Measurements from ENCODE around the gene NFAT5. TPM values are rescaled to one million over a fixed set of nuclear protein-coding genes. Genes with fewer than 3 reads are reported as not detected.

NFAT5 gene
- total RNA-seq: 8.6 and 24.1 TPM in 2 replicates

DNA sequence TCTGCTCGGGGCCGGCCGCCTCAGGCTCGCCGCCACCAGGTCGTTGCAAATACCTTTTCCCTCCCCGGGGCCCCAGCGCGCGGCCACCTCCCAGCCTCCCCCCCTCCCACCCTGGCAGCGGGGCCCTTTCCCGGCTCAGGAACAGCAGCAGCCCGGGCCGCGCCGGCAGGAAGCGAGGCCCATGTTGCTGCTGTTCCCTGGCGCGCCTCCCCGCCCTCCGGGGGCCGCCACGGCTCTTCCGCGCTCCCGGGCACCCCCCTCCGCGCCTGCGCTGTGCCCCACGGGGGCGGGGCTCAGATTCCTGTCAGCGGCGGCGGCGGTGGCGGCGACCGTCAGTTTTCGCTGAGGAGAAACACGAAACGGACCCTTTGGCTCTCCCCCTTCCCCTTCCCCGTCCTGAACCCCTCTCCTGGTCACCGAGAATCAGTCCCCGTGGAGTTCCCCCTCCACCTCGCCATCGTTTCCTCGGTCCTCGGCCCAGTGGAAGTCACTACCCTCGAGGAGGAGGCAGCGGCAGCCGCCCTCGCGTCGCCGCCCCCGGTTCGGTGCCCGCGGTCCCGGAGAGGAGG, at the start of gene NFAT5:
Gene NFAT5, plus strand, starts transcription at position 296 of the 569 bp plus-strand sequence. CDS start 336 bp downstream, outside the sequence.

DNA sequence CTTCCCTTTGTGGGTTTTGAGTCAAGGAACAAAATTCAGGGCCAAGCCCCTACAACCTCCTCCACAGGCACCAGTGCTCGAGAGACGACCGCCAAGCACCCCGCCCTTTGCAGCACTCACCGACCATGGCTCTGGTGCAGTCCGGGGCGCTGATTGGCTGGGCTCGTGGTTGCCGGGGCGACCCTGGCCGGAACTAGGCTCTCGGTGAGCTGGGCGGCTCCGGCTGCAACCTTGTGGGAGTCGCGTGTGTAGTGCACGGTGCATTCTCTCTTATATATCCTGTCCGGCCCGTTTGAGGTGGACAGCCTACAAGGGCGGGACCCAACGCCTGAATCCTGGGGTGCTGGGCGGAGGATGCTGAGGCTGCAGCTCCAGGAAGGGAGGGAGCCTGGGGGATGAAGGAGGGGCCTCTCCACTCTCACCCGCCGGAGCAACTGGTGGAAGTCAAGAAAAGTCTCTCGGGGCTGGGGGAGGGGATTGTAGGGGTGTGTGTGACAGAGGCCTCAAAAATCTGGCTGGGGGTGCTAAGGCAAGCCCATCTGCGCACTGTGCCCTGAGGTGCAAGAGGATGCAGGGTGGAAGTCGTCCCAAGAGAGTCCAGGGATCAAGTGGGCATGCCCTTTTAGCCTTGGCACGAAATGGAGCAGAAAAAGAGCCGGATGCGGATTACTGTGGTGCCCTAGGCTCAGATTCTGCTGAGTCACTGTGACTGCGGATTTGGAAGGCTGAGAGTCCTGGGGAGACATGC, 160.7 kb downstream of the NFAT5 start, which contains the start of gene NQO1:
Gene NQO1, minus strand, starts transcription at position 248 of the 748 bp plus-strand sequence. Its CDS starts 121 bp downstream, at position 127.

Other genes starting within 250 kb of the NFAT5 start
- gene PDF, start 235.4 kb upstream of the NFAT5 start, total RNA-seq: 23.3 and 30.1 TPM in 2 replicates
- 47.6 and 63.3 TPM in 2 replicates for gene COG8, start 226.4 kb upstream of the NFAT5 start, total RNA-seq
- gene NIP7, start 226.2 kb upstream of the NFAT5 start, total RNA-seq: 16.0 and 28.0 TPM in 2 replicates
- not detected in 2 replicates for gene TMED6, start 214.2 kb upstream of the NFAT5 start, total RNA-seq
- gene TERF2, start 180.0 kb upstream of the NFAT5 start, total RNA-seq: 7.8 and 12.5 TPM in 2 replicates
- gene CYB5B, start 141.3 kb upstream of the NFAT5 start, total RNA-seq: 37.6 and 79.5 TPM in 2 replicates
- 44.2 and 63.7 TPM in 2 replicates for gene NQO1, start 160.6 kb downstream of the NFAT5 start, total RNA-seq
- gene NOB1, start 189.0 kb downstream of the NFAT5 start, total RNA-seq: 43.3 and 52.7 TPM in 2 replicates
- 21.2 and 25.0 TPM in 2 replicates for gene WWP2, start 196.4 kb downstream of the NFAT5 start, total RNA-seq

All from mesangial cell (primary cell).